AG20443 (cell line): Measurements from ENCODE around the gene ZNF580.

ENCODE experiments used
- DNase-seq: peaks from one replicate; pipeline ENCODE4 v3.0.0; 2012; ENCODE audit warnings: low spot score, mixed read lengths

Gene ZNF580

GRCh38 chr19:55606471-55606787, 34.4 kb upstream of the ZNF580 start:
- no peak for DNase-seq

- no peak for DNase-seq
Observed at GRCh38 chr19:55606817-55607216, 34.0 kb upstream of the ZNF580 start.

- DNase-seq = no peak
Observed at GRCh38 chr19:55609326-55609725, 31.5 kb upstream of the ZNF580 start.

- DNase-seq = no peak
Observed at GRCh38 chr19:55611300-55611982, 29.4 kb upstream of the ZNF580 start.

GRCh38 chr19:55611983-55612645, 28.7 kb upstream of the ZNF580 start:
- DNase-seq = no peak

GRCh38 chr19:55613396-55613795, 27.4 kb upstream of the ZNF580 start:
- DNase-seq = no peak

GRCh38 chr19:55613930-55614710, 26.7 kb upstream of the ZNF580 start:
- no peak for DNase-seq

- DNase-seq = no peak
Observed at GRCh38 chr19:55614711-55615542, 25.9 kb upstream of the ZNF580 start.

GRCh38 chr19:55615543-55616394, 25.0 kb upstream of the ZNF580 start:
- no peak for DNase-seq

GRCh38 chr19:55616395-55616875, 24.4 kb upstream of the ZNF580 start:
- no peak for DNase-seq

- no peak for DNase-seq
Observed at GRCh38 chr19:55617426-55617825, 23.4 kb upstream of the ZNF580 start.

- DNase-seq = no peak
Observed at GRCh38 chr19:55618426-55618825, 22.4 kb upstream of the ZNF580 start.

- no peak for DNase-seq
Observed at GRCh38 chr19:55619286-55619685, 21.5 kb upstream of the ZNF580 start.

GRCh38 chr19:55620410-55621204, 20.2 kb upstream of the ZNF580 start:
- DNase-seq = no peak

GRCh38 chr19:55621205-55621672, 19.6 kb upstream of the ZNF580 start:
- DNase-seq = no peak

- DNase-seq = no peak
Observed at GRCh38 chr19:55621673-55622231, 19.1 kb upstream of the ZNF580 start.

- DNase-seq = no peak
Observed at GRCh38 chr19:55622242-55622969, 18.4 kb upstream of the ZNF580 start.

- DNase-seq = no peak
Observed at GRCh38 chr19:55623130-55623529, 17.7 kb upstream of the ZNF580 start.

- no peak for DNase-seq
Observed at GRCh38 chr19:55623561-55623960, 17.2 kb upstream of the ZNF580 start.
